ENCODE measurements around the gene FLYWCH2.

DNA sequence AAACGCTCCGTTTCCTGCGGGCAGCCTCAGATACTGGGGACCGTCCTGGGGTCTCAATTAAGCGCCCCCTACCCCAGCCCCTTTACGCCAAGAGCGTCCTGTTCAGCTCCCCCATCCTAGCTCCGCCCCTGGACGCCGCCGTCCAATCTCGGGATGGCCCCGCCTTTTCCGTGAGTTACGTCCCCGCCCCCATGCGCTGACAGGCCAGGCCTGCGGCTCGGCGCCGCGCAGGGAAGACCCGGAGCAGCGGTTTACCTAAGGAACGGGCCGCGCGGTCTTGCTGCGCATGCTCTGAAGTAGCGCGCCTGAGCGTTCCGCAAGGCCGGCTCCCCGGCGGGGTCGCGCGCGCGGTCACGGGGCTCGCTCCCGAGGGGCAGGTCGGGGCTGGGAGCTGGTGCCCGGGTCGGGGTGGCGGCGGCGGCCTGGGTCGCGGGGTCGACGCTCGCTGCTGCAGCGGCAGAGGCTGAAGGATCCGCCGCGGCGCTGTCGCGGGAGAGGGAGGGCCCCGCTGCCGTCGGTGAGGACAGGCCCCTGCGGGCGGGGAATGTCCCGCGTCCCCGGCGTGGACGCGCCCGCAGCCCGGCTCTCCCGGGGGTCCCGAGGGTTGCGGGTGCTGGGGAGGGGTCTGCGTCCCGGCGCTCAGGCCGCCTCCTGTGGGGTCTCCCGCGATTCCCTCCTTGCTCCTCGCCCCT lies 28.8 kb downstream of the FLYWCH2 start, which contains the start of gene FLYWCH1:
- TF ChIP-seq, protein P1, sequence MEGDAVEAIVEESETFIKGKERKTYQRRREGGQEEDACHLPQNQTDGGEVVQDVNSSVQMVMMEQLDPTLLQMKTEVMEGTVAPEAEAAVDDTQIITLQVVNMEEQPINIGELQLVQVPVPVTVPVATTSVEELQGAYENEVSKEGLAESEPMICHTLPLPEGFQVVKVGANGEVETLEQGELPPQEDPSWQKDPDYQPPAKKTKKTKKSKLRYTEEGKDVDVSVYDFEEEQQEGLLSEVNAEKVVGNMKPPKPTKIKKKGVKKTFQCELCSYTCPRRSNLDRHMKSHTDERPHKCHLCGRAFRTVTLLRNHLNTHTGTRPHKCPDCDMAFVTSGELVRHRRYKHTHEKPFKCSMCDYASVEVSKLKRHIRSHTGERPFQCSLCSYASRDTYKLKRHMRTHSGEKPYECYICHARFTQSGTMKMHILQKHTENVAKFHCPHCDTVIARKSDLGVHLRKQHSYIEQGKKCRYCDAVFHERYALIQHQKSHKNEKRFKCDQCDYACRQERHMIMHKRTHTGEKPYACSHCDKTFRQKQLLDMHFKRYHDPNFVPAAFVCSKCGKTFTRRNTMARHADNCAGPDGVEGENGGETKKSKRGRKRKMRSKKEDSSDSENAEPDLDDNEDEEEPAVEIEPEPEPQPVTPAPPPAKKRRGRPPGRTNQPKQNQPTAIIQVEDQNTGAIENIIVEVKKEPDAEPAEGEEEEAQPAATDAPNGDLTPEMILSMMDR (conservative IDR thresholded peaks at IDR 0.05; ENCODE audit: low read depth, low read length), result no peak
- no peak for TF ChIP-seq EZH2 (IDR thresholded peaks at IDR 0.05; ENCODE audit: borderline replicate concordance, low read depth, low read length, poor library complexity, severe bottlenecking)
